ENCODE results near the gene ANKRD33B. TPM values are rescaled to one million over a fixed set of nuclear protein-coding genes. Genes with fewer than 3 reads are reported as not detected.
A peak's percentile ranks its signal among the peaks of the same experiment; 100 is the strongest.

The ANKRD33B gene
- total and polyA plus RNA-seq, 9 of the 15 experiments (the other 6 are each of a cell fraction or from before 2014, with no cell fraction given) = 0.10 to 1.7 (median 0.40) TPM

GRCh38 chr5:10595672-10596309 lies 31.9 kb downstream of the ANKRD33B start (continued):
- TF ChIP-seq AFF4 (CRISPR knock-in tag; IDR thresholded peaks at IDR 0.05) (no peak), SRSF9 (IDR thresholded peaks at IDR 0.05; ENCODE audit: borderline replicate concordance, low read depth, low read length) (no peak), NFATC3 (IDR thresholded peaks at IDR 0.05) (no peak), TSC22D4 (tag; IDR thresholded peaks at IDR 0.05) (0 out of 2 replicates have a peak, but pooled peaks have one; percentile 49), PPARD (CRISPR knock-in tag; IDR thresholded peaks at IDR 0.05) (no peak), CHCHD3 (CRISPR knock-in tag; IDR thresholded peaks at IDR 0.05) (no peak), ARID1B (IDR thresholded peaks at IDR 0.05) (peak; percentile 66), NFIX (CRISPR knock-in tag; IDR thresholded peaks at IDR 0.05; ENCODE audit: low read depth) (no peak), NRF1 (conservative IDR thresholded peaks at IDR 0.05 in 1 of 2, IDR thresholded peaks at IDR 0.05 in 1 of 2) (peak; percentile 44 to 46; a peak in 3 of 4 replicates), SMARCA5 (IDR thresholded peaks at IDR 0.05) (no peak), KLF6 (CRISPR knock-in tag; IDR thresholded peaks at IDR 0.05; ENCODE audit: borderline replicate concordance) (0 out of 2 replicates have a peak, but pooled peaks have one; percentile 52), ZFP30 (CRISPR knock-in tag; IDR thresholded peaks at IDR 0.05; ENCODE audit: borderline replicate concordance) (no peak), CTBP1 (IDR thresholded peaks at IDR 0.05; ENCODE audit: borderline replicate concordance) (peak; percentile 50; the same call in 1 of the 2 replicates), MYNN (IDR thresholded peaks at IDR 0.05) (no peak), MYNN (CRISPR knock-in tag; IDR thresholded peaks at IDR 0.05) (no peak), ZNF778 (CRISPR knock-in tag; IDR thresholded peaks at IDR 0.05) (no peak), TBP (optimal IDR thresholded peaks at IDR 0.05; ENCODE audit: low read depth, low read length) (no peak)
- TF ChIP-seq, protein P1, sequence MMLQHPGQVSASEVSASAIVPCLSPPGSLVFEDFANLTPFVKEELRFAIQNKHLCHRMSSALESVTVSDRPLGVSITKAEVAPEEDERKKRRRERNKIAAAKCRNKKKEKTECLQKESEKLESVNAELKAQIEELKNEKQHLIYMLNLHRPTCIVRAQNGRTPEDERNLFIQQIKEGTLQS (IDR thresholded peaks at IDR 0.05) = peak; percentile 90
- TF ChIP-seq, protein P1 (CRISPR knock-in tag; conservative IDR thresholded peaks at IDR 0.05) = no peak
- TF ChIP-seq, protein P2, sequence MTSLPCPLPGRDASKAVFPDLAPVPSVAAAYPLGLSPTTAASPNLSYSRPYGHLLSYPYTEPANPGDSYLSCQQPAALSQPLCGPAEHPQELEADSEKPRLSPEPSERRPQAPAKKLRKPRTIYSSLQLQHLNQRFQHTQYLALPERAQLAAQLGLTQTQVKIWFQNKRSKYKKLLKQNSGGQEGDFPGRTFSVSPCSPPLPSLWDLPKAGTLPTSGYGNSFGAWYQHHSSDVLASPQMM (CRISPR knock-in tag; IDR thresholded peaks at IDR 0.05) = no peak
- TF ChIP-seq, protein P3, sequence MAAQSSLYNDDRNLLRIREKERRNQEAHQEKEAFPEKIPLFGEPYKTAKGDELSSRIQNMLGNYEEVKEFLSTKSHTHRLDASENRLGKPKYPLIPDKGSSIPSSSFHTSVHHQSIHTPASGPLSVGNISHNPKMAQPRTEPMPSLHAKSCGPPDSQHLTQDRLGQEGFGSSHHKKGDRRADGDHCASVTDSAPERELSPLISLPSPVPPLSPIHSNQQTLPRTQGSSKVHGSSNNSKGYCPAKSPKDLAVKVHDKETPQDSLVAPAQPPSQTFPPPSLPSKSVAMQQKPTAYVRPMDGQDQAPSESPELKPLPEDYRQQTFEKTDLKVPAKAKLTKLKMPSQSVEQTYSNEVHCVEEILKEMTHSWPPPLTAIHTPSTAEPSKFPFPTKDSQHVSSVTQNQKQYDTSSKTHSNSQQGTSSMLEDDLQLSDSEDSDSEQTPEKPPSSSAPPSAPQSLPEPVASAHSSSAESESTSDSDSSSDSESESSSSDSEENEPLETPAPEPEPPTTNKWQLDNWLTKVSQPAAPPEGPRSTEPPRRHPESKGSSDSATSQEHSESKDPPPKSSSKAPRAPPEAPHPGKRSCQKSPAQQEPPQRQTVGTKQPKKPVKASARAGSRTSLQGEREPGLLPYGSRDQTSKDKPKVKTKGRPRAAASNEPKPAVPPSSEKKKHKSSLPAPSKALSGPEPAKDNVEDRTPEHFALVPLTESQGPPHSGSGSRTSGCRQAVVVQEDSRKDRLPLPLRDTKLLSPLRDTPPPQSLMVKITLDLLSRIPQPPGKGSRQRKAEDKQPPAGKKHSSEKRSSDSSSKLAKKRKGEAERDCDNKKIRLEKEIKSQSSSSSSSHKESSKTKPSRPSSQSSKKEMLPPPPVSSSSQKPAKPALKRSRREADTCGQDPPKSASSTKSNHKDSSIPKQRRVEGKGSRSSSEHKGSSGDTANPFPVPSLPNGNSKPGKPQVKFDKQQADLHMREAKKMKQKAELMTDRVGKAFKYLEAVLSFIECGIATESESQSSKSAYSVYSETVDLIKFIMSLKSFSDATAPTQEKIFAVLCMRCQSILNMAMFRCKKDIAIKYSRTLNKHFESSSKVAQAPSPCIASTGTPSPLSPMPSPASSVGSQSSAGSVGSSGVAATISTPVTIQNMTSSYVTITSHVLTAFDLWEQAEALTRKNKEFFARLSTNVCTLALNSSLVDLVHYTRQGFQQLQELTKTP (IDR thresholded peaks at IDR 0.05; ENCODE audit: low read depth in 1 of 2, partially characterized antibody in 2 of 2) = peak in 1 of 2 experiments; percentile 35

All from K562 (cell line).